Right atrium auricular region (tissue), 2 donors: ENCODE data around the gene BICDL2. TPM values are rescaled to one million over a fixed set of nuclear protein-coding genes. Genes with fewer than 3 reads are reported as not detected.
A peak's percentile ranks its signal among the peaks of the same experiment; 100 is the strongest.
"Not testable (repeated sequence)": the region's sequence is repeated elsewhere in the genome, so short reads cannot be mapped to it uniquely, and the experiment has no call there.

Experiments used
- DNase-seq: peaks from one replicate; pipeline ENCODE4 v3.0.0-alpha.2; 2019; ENCODE audit warnings: low spot score
- H3K27ac ChIP-seq, 2 donors: fragments of 200-600 bp; sonication (generic); 1 replicate in 1 of 2; 2 replicates in 1 of 2; pipeline ENCODE4 v1.5.1; 2016 to 2019
- H3K27me3 ChIP-seq, 2 donors: fragments of 200-600 bp; sonication (generic); one replicate each; pipeline versions ENCODE4 v1.5.1 to v1.6.0; 2017 to 2019
- H3K36me3 ChIP-seq: fragments of 200-600 bp; sonication (generic); one replicate; pipeline ENCODE4 v1.5.1; 2016
- H3K4me1 ChIP-seq, 2 donors: fragments of 200-600 bp; sonication (generic); one replicate each; pipeline versions ENCODE4 v1.5.1 to v1.6.0; 2017 to 2019
- H3K4me3 ChIP-seq, 2 donors: fragments of 200-600 bp; sonication (generic); 1 replicate in 1 of 2; 2 replicates in 1 of 2; pipeline ENCODE4 v1.5.1; 2017 to 2019; ENCODE audit warnings: mild to moderate bottlenecking in 1 of 2, moderate library complexity in 1 of 2
- H3K9me3 ChIP-seq, 2 donors: fragments of 200-600 bp; sonication (generic); one replicate each; pipeline ENCODE4 v1.5.1; 2019
- total RNA-seq, 2 donors: library from RNA; depleted of rRNA; stranded (reverse); fragments of >200 nt; gene quantifications; one replicate each; pipeline ENCODE4 v1.1.0, GENCODE V29; 2016
- TF ChIP-seq, protein P1 (sequence below), 2 donors: fragments of 200-600 bp; sonication (generic); IDR thresholded peaks; one replicate each; pipeline ENCODE4 v1.5.1; 2019; ENCODE audit warnings: antibody characterized with exemption in 2 of 2

Gene BICDL2
- total RNA-seq, 2 donors from 2014 or later: 0.28 TPM; not detected in 1

DNA sequence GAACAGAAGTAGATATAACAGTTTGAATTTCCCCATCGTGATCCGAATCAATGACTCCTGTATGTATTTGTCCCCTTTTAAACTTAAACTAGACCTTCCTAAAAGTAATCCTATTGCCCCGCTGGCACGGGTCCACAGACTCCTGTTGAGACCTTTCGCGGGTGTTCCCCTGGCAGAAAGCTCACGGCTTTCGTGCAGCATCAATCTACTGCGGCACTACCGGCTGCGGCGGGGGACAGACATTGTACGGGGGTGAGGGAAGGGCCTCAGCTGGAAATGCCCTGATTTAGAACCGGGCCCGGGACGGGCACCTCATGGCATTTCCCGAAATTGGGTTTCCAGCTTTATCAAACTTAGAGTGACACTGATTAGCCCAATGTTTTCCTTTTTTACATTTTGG lies 43.3 kb upstream of the BICDL2 start:
- H3K4me3 ChIP-seq: no peak overlapping the region
- no peaks in the 10 kb centered on the region for H3K27me3 ChIP-seq
- no peaks in the 10 kb centered on the region for H3K9me3 ChIP-seq
- no peak for DNase-seq
- H3K36me3 ChIP-seq: no peaks in the 10 kb centered on the region
- H3K4me1 ChIP-seq: peaks cover 0 to 10% of the 10 kb centered on the region in 2 donors
- H3K27ac ChIP-seq: no peak overlapping the region
- TF ChIP-seq, protein P1, sequence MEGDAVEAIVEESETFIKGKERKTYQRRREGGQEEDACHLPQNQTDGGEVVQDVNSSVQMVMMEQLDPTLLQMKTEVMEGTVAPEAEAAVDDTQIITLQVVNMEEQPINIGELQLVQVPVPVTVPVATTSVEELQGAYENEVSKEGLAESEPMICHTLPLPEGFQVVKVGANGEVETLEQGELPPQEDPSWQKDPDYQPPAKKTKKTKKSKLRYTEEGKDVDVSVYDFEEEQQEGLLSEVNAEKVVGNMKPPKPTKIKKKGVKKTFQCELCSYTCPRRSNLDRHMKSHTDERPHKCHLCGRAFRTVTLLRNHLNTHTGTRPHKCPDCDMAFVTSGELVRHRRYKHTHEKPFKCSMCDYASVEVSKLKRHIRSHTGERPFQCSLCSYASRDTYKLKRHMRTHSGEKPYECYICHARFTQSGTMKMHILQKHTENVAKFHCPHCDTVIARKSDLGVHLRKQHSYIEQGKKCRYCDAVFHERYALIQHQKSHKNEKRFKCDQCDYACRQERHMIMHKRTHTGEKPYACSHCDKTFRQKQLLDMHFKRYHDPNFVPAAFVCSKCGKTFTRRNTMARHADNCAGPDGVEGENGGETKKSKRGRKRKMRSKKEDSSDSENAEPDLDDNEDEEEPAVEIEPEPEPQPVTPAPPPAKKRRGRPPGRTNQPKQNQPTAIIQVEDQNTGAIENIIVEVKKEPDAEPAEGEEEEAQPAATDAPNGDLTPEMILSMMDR (IDR thresholded peaks at IDR 0.05): no peak

GRCh38 chr16:3076577-3076976 lies 39.8 kb upstream of the BICDL2 start:
- H3K4me1 ChIP-seq: peaks cover 0 to 10% of the 10 kb centered on the region in 2 donors
- no peak overlapping the region for H3K27ac ChIP-seq
- no peaks in the 10 kb centered on the region for H3K9me3 ChIP-seq
- no peaks in the 10 kb centered on the region for H3K27me3 ChIP-seq
- no peak overlapping the region for H3K4me3 ChIP-seq
- TF ChIP-seq, protein P1 (IDR thresholded peaks at IDR 0.05): no peak
- DNase-seq: no peak
- no peaks in the 10 kb centered on the region for H3K36me3 ChIP-seq

- not testable (repeated sequence) for DNase-seq, H3K4me1 ChIP-seq, H3K9me3 ChIP-seq, H3K27ac ChIP-seq, H3K27me3 ChIP-seq, H3K36me3 ChIP-seq, H3K4me3 ChIP-seq
These were observed 39.2 kb upstream of the BICDL2 start for GRCh38 chr16:3075946-3076345.

DNA sequence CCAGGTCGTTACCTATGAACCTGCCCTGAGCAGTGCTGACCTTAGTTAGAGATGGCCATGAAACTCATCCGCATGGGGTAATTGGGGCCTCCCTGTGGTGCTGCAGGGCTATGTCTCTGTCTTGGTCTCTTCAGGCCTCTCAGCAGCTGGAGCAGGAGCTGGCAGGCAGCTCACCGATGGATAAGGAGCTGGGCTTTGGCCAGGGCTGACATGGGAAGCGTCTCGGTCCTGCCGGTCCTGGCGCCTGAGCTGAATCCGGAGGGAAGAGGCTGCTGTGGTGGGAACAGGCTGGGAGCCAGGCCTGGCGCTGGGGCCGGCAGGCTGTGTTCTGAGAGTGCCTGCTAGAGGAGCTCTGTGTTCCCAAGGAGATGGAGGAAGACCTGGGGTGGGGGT lies 38.8 kb upstream of the BICDL2 start:
- Histone ChIP-seq H3K27ac (no peak overlapping the region), H3K4me1 (peaks cover 0 to 10% of the 10 kb centered on the region in 2 donors)
- peak; percentile 69 for DNase-seq

GRCh38 chr16:3074860-3075522 lies 38.2 kb upstream of the BICDL2 start:
- Histone ChIP-seq H3K27me3 (no peaks in the 10 kb centered on the region), H3K4me3 (no peak overlapping the region), H3K9me3 (no peaks in the 10 kb centered on the region), H3K36me3 (no peaks in the 10 kb centered on the region), H3K4me1 (peaks cover 0 to 10% of the 10 kb centered on the region in 2 donors), H3K27ac (no peak overlapping the region)
- DNase-seq: no peak
- TF ChIP-seq, protein P1 (IDR thresholded peaks at IDR 0.05): no peak

More for the DNA sequence above, 38.8 kb upstream of the BICDL2 start:
- Histone ChIP-seq H3K4me3 (no peak overlapping the region), H3K9me3 (no peaks in the 10 kb centered on the region), H3K27me3 (no peaks in the 10 kb centered on the region), H3K36me3 (no peaks in the 10 kb centered on the region)
- TF ChIP-seq, protein P1 (IDR thresholded peaks at IDR 0.05): no peak

- H3K9me3 ChIP-seq: no peaks in the 10 kb centered on the region
- peaks cover 0 to 10% of the 10 kb centered on the region in 2 donors for H3K4me1 ChIP-seq
- no peaks in the 10 kb centered on the region for H3K36me3 ChIP-seq
- no peak overlapping the region for H3K27ac ChIP-seq
- DNase-seq: no peak
- H3K27me3 ChIP-seq: no peaks in the 10 kb centered on the region
- TF ChIP-seq, protein P1 (IDR thresholded peaks at IDR 0.05): no peak
- H3K4me3 ChIP-seq: no peak overlapping the region
These were observed 36.7 kb upstream of the BICDL2 start for GRCh38 chr16:3073448-3073847.

- H3K9me3 ChIP-seq, H3K27me3 ChIP-seq, H3K36me3 ChIP-seq, DNase-seq, H3K27ac ChIP-seq, H3K4me3 ChIP-seq: not testable (repeated sequence)
- peaks cover 0 to 13% of the 10 kb centered on the region in 2 donors for H3K4me1 ChIP-seq
These were observed 36.0 kb upstream of the BICDL2 start for GRCh38 chr16:3072576-3073263.

DNA sequence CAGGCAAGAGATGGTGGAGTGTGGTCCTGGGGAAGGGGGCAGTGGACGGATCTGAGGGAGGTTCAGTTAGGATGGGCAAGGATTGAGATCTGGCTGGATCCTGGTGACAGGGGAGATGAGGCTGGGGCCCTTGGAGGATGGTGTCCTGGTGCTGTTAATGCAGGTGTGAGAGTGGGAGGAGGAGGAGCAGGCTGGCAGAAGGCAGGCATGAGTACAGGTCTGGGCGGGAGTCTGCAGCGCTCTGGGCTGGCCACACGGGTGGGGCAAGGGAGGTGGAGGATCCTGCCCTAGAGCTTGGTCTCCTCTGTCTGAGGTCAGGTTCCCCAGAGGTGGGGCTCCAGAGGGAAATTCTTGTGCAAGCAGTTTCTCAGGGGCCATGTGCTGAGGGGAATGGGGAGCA lies 35.4 kb upstream of the BICDL2 start:
- not testable (repeated sequence) for H3K27me3 ChIP-seq, H3K9me3 ChIP-seq, H3K27ac ChIP-seq, H3K36me3 ChIP-seq, DNase-seq, H3K4me3 ChIP-seq
- H3K4me1 ChIP-seq: peaks cover 0 to 19% of the 10 kb centered on the region in 2 donors
